ENCODE measurements around the gene KRT79.

The KRT79 gene

GRCh38 chr12:52782502-52782901, 51.6 kb downstream of the KRT79 start:
- no peak overlapping the region for H3K4me3 ChIP-seq (ENCODE audit: low read length)
- TF ChIP-seq ZNF274 (IDR thresholded peaks at IDR 0.05; ENCODE audit: low read depth, low read length) = no peak

- H3K4me3 ChIP-seq (ENCODE audit: low read length) = no peak overlapping the region
- no peak for TF ChIP-seq ZNF274 (IDR thresholded peaks at IDR 0.05; ENCODE audit: low read depth, low read length)
Observed at GRCh38 chr12:52781399-52782082, 52.6 kb downstream of the KRT79 start.

- TF ChIP-seq ZNF274 (IDR thresholded peaks at IDR 0.05; ENCODE audit: low read depth, low read length) = no peak
- no peak overlapping the region for H3K4me3 ChIP-seq (ENCODE audit: low read length)
Observed at GRCh38 chr12:52779914-52780313, 54.2 kb downstream of the KRT79 start.

GRCh38 chr12:52778833-52779232, 55.3 kb downstream of the KRT79 start:
- no peak overlapping the region for H3K4me3 ChIP-seq (ENCODE audit: low read length)
- TF ChIP-seq ZNF274 (IDR thresholded peaks at IDR 0.05; ENCODE audit: low read depth, low read length) = no peak

GRCh38 chr12:52777566-52777965, 56.5 kb downstream of the KRT79 start:
- no peak for TF ChIP-seq ZNF274 (IDR thresholded peaks at IDR 0.05; ENCODE audit: low read depth, low read length)
- H3K4me3 ChIP-seq (ENCODE audit: low read length) = no peak overlapping the region

GRCh38 chr12:52776913-52777395, 57.2 kb downstream of the KRT79 start, which contains the start of gene KRT76:
Gene KRT76, minus strand, starts transcription at chr12:52777345. Its CDS starts 54 bp downstream, at chr12:52777291.
- TF ChIP-seq ZNF274 (IDR thresholded peaks at IDR 0.05; ENCODE audit: low read depth, low read length) = no peak
- H3K4me3 ChIP-seq (ENCODE audit: low read length) = no peak within 1 kb of the TSS

GRCh38 chr12:52776435-52776834, 57.7 kb downstream of the KRT79 start:
- no peak overlapping the region for H3K4me3 ChIP-seq (ENCODE audit: low read length)
- no peak for TF ChIP-seq ZNF274 (IDR thresholded peaks at IDR 0.05; ENCODE audit: low read depth, low read length)

GRCh38 chr12:52774629-52775250, 59.4 kb downstream of the KRT79 start:
- TF ChIP-seq ZNF274 (IDR thresholded peaks at IDR 0.05; ENCODE audit: low read depth, low read length) = no peak
- no peak overlapping the region for H3K4me3 ChIP-seq (ENCODE audit: low read length)

- H3K4me3 ChIP-seq (ENCODE audit: low read length) = no peak overlapping the region
- TF ChIP-seq ZNF274 (IDR thresholded peaks at IDR 0.05; ENCODE audit: low read depth, low read length) = no peak
Observed at GRCh38 chr12:52772772-52773171, 61.3 kb downstream of the KRT79 start.

- TF ChIP-seq ZNF274 (IDR thresholded peaks at IDR 0.05; ENCODE audit: low read depth, low read length) = no peak
- no peak overlapping the region for H3K4me3 ChIP-seq (ENCODE audit: low read length)
Observed at GRCh38 chr12:52772188-52772587, 61.9 kb downstream of the KRT79 start.

- no peak for TF ChIP-seq ZNF274 (IDR thresholded peaks at IDR 0.05; ENCODE audit: low read depth, low read length)
- no peak overlapping the region for H3K4me3 ChIP-seq (ENCODE audit: low read length)
Observed at GRCh38 chr12:52771505-52771904, 62.6 kb downstream of the KRT79 start.
